HG02759 (cell line): ENCODE measurements around the gene KANSL1.

Experiments
- ATAC-seq: cut with Tn5 transposase; IDR thresholded peaks from one replicate; pipeline ENCODE4 v1.9.1; 2021; ENCODE audit warnings: mild to moderate bottlenecking, moderate library complexity; ENCODE audit not compliant: unreplicated experiment

KANSL1 gene

DNA sequence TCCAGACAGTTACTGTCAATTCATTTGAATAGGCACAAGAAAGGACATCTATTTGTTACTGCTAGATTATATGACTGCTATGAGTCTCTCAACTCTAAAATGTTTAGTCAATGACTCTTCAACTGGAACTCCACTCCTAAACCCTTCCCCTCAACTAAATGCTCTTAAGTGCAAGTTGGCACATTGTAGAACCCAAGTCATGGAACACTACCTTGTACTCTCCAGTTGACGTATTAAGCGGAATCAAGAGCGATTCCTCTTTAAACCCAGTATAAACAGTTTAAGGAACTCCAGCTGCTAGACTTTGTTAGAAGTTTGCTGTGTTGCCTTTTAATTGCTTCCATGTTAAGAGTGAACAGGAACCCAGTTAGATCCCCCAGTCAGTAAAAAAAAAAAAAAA, 149.6 kb downstream of the KANSL1 start:
- no peak for ATAC-seq

DNA sequence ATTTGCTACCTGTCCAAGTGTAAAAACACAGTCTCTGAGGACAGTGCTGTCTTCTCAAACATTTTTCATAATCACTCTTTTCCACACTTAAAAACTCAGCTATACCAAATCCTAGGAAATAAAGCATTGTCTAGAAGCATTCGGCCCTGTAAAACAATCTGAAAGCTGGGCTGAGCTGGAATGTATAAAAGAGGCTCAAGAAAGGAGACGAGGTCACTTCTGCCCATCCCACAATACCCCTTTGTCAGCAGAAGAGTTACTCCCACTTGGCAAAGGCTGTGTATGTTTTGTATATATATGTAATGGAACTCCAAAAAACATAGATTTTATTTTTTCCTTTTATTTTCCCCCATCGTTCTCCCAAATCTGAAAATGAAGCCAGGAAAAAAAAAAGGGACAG, 150.3 kb downstream of the KANSL1 start:
- no peak for ATAC-seq

DNA sequence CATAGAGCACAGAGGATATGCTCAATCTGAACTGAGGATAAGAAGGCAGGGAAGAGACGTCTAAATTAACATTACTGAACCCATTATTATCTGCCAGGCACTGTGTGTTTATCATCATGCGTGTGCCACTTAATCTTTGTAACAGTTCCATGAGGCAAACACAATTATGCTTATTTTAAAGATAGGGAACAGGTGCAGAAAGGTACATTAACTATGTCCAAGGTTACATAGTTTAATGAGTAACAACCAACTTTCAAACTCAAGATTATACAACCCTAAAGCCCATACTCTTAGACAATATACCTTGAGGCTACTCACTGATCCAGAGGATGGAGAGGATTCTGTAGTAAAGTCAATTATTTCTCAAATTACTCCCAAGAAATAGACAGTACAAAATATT, 151.0 kb downstream of the KANSL1 start:
- no peak for ATAC-seq

DNA sequence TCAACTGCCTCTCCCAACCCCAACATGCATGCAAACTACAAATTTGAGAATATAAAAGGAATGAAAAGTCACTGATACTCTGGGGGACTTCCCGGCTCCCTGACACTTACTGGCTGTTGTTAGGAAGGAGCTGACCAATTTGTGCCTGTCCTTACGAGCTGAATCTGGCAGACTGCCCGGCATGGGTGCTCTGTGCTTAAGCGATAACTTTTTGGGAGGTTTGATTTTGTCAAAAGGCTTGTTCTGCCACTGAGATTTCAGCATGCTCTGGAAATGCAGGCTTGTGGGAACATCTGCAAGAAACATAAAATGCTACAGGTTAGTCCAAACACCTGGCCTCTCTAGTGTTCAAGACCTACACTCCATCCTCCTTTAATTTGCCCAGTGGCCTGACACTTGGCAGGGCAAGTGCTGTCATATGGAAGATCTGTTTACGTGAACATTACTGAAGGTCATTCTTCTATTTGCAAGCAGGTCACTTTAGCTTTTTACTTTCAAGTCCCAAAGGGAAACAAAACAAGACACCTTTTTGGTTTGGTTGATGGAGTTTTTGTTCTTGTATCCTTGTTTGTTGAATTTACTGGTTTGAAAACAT, 153.5 kb downstream of the KANSL1 start:
- ATAC-seq = no peak

DNA sequence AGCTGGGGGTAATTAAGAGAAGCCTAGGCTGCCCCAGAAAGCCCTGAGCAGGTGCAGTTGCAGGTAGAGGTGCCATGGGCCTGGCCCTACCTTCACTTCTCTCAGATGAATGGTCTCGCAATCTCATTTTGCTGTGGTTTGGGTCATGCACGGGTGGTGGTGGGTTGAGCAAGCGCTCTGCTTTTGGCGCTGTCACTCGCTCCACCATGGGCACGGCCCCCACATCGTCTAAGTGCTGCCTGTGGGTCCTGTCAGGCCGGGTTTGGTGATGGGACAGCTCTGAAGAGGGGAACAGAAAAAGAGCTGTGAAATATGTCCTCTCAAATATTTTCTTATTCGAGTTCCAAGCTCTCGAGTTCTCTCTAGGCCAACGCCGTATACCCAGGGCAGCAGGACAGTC, 154.3 kb downstream of the KANSL1 start:
- no peak for ATAC-seq

DNA sequence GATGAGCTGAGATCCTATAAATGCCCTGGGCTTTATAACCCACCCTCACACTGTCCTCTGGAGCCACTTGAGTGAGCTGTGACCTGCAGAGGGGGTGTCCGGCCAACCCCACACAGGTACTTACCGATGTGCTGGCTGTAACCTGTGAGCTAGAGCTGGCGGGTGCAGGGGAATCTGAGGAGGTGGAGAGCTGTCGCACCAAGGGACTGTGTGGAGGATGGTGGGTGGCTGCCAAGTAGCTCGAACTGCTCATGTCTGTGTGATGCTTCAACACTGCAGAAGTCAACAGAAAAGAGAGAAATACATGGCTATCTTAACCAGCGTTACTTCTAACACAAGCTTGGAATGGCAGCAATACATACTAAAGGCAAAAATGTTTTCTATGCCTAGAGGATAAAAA, 154.8 kb downstream of the KANSL1 start:
- ATAC-seq = no peak

DNA sequence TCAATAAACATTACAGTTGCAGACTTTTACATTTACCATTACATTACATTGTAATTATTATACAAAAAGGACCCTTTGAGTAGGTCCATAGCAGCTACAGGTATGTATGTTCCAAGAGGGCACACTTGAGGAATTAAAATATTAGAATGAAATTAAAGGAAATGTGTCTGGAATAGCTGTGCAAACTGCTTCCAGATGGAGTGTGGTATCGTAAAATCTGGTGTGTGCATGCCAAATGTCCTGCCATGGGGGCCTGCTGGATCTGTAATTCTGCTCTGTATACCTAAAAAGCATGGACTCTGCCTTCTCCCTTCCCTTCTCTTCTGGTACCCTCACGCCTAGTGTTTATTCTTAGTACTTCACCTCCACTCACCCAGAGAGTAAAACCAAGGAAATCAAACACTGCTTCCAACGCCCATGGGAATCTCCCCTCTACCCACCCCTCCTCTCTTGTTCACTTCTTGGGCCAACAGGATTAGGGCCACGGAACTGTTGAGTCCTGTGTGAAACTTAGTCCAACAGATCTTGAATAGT, 155.4 kb downstream of the KANSL1 start:
- no peak for ATAC-seq

DNA sequence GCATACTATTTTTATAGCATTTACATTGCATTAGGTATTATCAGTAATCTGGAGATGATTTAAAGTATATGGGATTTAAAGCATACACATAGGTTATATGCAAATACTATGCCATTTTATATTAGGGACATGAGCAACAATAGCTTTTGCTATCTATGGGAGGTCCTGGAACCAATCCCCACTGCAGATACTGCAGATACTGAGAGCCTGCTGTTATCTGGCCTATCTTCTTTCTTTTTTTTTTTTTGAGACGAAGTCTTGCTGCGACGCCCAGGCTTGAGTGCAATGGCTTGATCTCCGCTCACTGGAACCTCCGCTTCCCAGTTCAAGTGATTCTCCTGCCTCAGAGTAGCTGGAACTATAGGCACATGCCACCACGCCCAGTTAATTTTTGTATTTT, 156.7 kb downstream of the KANSL1 start:
- no peak for ATAC-seq

DNA sequence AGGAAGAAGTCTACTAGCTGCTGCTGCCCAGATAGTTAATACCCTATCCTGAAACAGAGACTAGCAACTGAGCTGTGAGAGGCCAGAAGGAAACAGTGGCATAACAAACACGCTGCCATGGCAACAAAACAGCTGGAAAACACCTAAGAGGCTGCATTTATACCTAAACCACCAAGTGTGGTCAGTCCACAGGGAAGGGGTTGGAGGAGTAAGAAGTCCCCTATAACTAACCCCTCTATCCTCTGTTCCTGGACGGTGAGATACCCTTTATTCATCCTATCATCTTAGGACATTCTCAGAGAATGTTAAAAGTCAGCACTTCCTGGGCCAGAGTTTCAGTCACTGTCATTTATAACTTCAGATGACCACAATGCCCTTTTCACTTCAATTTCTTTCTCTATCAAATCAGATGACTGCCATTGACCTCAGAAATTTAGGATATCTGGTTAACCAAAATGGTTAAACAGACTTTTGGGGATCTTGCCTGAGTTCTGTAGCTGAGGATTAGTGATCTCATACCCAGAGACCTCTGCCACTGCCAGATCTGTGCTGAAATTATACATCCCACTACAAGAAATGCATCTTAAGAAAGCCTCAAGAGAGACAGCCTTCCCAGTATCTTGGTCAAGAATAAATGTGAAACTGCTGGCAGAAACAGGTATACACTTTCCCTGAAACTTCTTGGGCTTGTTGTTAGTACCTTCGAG, 158.0 kb downstream of the KANSL1 start:
- ATAC-seq = no peak

DNA sequence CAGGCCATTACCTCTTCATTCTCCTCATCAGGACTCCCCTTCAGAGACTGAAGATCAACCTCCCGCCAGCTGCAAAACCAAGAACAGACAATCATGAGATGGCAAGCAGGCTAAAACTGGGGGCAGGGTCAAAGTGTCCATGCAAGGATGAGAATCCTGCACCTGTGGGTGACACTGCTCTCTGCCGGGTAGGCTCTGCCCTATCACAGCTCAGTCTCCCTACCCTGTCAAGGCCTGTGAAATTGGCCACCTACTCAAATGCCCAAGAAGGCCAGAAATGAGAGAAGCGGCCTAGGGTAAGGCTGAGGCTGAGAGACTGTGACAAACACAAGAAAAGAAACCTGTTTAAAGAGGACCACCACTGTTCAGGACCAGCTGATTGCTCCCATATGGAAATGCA, 159.8 kb downstream of the KANSL1 start:
- no peak for ATAC-seq

DNA sequence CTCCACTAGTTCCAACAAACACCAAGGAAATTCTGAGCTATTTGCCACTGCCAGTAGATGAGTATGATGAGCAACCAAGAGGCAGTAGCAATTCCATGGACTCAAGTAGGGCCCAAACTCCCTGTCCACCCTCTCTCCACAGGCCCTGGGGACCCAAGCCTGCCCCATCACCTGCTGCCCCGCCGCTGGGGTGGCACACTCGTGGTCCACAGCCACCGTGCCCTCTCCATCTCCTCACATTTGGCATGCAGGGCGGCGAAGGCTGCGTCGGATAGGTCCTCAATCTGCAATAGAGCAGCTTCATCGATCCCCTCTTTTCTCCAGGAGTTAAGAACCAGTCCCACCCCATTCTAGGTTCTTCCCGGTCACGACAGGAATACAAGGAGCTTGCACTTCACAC, 160.3 kb downstream of the KANSL1 start:
- ATAC-seq = no peak

DNA sequence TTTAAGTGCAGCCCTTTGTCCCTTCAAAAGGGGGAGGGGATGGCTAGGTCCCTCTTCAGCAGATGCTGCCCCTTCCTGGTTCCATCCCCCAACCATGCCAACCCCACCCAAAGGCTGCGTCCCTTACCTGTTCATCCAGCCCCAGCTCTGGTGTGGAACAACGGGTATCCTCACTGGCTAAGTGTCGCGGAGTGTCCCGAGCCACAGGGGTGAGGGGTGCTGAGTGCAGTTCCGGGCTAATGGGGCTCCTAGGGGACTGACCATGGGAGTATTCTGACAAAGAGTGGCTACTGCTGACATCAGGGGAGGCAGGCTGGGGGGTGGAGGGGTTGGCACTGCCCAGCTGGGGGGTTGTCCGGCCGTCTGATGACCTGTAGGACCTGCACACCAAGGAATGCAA, 161.3 kb downstream of the KANSL1 start:
- no peak for ATAC-seq

DNA sequence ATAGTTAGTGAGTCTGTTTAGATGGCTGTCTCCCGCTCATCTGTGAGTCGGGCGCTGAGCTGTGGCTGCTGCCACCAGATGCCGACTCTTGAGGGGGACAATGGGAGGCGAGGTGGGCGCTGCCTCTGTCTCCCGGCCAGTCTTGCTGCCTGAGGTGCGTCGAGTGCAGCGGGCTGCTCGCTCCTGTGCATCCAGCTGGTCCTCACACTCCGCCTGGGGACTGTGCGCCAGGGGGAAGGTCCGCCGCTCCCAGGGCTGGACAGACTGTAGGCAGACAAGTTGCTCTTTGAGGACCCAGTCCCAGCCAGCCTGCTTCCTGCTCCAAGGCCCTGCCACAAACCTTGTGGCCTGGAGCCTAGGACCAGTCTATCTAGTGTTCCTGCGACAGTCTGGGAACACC, 161.8 kb downstream of the KANSL1 start:
- no peak for ATAC-seq

DNA sequence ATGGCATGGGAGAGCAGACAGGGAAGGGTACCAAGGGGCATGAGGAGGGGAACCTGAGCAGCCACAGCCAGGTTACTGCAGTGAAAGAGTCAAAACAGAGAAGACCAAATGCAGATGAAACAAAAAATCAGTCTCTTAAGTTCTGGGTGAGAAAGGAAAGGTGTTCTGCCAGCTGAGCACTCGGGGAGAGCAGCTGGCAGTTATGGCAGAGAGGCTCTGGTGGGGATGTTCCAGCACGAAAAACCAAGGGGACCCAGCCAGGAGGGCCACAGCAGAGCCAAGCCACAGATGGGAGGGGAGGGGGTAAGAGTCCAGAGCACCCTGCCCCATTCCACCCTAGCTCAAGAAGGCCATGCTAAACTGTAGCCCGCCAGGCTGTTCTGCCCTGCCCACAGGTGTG, 162.5 kb downstream of the KANSL1 start:
- no peak for ATAC-seq

DNA sequence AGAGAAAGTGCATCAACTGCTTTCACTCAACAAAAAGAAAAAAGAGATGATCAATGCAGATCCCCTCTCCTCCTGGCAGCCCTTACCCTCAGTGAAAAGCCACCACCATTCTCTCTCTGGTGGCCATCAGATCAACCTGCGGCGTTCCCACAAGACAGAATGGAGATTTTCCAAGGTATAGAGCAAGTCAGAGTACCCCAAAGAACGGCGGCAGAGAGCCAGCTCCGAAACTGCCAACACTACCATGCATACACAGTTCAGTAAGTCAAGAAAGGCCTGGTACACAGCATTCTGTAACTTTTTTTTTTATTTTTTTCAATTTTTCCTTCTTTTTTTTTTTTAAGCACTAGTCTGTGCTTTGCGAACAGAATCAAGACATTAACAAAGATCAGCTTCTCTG, 163.6 kb downstream of the KANSL1 start:
- no peak for ATAC-seq

DNA sequence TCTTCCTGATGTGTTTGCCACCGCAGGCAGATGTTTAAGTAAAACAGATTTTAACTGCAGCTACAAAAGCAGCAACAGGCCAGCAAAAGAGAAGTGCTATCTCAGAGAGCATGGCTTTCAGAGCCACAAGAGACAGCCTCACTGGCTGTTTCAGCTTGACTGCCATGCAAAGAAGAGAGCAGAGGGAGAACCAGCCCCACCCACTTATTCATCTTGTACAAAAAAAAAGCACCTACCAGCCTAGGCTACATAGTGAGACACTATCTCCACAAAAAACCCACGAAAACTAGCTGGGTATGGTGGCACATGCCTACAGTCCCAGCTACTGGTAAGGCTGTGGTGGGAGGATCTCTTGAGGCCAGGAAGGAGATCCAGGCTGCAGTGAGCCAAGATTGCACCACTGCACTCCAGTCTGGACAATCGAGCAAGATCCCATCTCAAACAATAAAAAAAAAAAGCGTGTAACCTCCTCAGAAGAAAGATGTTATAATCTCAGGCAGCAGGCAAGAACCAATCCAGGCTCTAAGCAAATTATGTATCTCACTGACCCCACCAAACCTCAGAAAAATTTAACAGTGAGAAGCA, 164.2 kb downstream of the KANSL1 start:
- ATAC-seq = no peak

DNA sequence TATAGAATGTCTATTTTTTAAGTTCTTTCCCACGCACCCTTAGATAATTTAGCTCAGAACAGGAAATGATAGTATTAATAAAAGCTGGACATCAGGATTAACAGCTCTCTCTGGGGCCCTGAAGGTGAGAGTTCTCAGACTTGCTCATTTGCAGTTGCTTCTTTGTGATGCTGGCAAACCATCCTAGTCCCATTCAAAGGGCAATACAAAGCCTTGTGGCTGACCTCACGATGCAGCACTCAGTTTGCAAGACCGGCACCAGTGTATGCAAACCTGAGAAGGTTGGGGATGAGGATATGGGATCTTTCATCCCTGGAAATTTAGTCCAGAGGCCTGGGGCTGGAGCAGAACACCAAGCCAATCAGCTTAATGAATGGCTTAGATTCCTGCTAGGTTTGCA, 164.9 kb downstream of the KANSL1 start:
- no peak for ATAC-seq

DNA sequence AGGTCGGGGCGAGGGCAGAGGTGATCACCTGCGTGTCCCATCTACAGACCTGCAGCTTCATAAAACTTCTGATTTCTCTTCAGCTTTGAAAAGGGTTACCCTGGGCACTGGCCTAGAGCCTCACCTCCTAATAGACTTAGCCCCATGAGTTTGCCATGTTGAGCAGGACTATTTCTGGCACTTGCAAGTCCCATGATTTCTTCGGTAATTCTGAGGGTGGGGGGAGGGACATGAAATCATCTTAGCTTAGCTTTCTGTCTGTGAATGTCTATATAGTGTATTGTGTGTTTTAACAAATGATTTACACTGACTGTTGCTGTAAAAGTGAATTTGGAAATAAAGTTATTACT, 165.3 kb downstream of the KANSL1 start:
- ATAC-seq = no peak

DNA sequence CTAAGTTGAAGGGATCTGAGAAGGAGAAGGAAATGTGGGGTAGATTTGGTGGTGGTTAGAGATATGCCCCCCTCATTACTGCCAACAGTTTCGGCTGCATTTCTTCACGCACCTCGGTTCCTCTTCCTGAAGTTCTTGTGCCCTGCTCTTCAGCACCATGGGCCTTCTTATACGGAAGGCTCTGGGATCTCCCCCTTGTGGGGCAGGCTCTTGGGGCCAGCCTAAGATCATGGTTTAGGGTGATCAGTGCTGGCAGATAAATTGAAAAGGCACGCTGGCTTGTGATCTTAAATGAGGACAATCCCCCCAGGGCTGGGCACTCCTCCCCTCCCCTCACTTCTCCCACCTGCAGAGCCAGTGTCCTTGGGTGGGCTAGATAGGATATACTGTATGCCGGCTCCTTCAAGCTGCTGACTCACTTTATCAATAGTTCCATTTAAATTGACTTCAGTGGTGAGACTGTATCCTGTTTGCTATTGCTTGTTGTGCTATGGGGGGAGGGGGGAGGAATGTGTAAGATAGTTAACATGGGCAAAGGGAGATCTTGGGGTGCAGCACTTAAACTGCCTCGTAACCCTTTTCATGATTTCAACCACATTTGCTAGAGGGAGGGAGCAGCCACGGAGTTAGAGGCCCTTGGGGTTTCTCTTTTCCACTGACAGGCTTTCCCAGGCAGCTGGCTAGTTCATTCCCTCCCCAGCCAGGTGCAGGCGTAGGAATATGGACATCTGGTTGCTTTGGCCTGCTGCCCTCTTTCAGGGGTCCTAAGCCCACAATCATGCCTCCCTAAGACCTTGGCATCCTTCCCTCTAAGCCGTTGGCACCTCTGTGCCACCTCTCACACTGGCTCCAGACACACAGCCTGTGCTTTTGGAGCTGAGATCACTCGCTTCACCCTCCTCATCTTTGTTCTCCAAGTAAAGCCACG, 165.9 kb downstream of the KANSL1 start:
- no peak for ATAC-seq

DNA sequence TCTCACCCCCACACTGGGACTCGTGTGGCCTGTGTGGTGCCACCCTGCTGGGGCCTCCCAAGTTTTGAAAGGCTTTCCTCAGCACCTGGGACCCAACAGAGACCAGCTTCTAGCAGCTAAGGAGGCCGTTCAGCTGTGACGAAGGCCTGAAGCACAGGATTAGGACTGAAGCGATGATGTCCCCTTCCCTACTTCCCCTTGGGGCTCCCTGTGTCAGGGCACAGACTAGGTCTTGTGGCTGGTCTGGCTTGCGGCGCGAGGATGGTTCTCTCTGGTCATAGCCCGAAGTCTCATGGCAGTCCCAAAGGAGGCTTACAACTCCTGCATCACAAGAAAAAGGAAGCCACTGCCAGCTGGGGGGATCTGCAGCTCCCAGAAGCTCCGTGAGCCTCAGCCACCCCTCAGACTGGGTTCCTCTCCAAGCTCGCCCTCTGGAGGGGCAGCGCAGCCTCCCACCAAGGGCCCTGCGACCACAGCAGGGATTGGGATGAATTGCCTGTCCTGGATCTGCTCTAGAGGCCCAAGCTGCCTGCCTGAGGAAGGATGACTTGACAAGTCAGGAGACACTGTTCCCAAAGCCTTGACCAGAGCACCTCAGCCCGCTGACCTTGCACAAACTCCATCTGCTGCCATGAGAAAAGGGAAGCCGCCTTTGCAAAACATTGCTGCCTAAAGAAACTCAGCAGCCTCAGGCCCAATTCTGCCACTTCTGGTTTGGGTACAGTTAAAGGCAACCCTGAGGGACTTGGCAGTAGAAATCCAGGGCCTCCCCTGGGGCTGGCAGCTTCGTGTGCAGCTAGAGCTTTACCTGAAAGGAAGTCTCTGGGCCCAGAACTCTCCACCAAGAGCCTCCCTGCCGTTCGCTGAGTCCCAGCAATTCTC, 166.8 kb downstream of the KANSL1 start:
- no peak for ATAC-seq
